Measurements from ENCODE around the gene RPS16. TPM values are rescaled to one million over a fixed set of nuclear protein-coding genes. Genes with fewer than 3 reads are reported as not detected.

RPS16 gene
- total and polyA plus RNA-seq, 9 of the 15 experiments (the other 6 are each of a cell fraction or from before 2014, with no cell fraction given), result 82.6 to 3,671 (median 2,204) TPM

DNA sequence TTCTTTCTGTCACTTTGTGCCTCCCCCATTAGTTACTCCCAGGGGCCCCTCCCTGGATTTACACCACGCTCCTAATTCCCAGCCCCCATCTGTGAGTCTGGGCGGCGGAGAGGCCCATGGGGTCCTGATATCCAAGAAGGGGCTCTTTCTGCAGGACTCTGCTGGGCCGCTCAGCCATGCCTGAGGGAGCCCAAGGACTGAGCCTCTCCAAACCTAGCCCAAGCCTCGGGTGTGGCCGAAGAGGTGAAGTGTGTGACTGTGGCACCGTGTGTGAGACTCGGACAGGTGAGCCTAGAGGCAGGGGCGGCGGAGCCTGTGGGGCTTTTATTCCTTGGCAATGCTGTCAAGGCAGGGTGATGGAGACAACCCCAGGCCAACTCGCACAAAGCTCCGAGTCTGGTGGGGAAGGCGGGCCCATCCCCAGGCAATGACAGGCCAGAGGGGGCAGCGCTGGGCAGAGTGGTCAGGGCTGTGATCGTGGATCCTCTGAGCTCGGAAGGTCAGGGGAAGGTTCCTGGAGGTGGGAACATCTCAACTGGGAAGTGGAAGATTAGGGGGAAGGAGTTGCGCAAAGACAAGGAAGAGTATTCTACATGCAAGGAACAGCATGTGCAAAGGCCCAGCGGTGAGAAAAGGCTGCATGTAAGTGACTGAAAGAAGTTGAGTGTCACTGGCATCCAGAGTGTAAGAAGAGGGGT, 21.7 kb downstream of the RPS16 start (continued):
- TF ChIP-seq, protein P1, sequence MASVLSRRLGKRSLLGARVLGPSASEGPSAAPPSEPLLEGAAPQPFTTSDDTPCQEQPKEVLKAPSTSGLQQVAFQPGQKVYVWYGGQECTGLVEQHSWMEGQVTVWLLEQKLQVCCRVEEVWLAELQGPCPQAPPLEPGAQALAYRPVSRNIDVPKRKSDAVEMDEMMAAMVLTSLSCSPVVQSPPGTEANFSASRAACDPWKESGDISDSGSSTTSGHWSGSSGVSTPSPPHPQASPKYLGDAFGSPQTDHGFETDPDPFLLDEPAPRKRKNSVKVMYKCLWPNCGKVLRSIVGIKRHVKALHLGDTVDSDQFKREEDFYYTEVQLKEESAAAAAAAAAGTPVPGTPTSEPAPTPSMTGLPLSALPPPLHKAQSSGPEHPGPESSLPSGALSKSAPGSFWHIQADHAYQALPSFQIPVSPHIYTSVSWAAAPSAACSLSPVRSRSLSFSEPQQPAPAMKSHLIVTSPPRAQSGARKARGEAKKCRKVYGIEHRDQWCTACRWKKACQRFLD (CRISPR knock-in tag; IDR thresholded peaks at IDR 0.05), result no peak
- TF ChIP-seq, protein P2, sequence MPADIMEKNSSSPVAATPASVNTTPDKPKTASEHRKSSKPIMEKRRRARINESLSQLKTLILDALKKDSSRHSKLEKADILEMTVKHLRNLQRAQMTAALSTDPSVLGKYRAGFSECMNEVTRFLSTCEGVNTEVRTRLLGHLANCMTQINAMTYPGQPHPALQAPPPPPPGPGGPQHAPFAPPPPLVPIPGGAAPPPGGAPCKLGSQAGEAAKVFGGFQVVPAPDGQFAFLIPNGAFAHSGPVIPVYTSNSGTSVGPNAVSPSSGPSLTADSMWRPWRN (IDR thresholded peaks at IDR 0.05; ENCODE audit: low read depth), result no peak
- TF ChIP-seq, protein P3, sequence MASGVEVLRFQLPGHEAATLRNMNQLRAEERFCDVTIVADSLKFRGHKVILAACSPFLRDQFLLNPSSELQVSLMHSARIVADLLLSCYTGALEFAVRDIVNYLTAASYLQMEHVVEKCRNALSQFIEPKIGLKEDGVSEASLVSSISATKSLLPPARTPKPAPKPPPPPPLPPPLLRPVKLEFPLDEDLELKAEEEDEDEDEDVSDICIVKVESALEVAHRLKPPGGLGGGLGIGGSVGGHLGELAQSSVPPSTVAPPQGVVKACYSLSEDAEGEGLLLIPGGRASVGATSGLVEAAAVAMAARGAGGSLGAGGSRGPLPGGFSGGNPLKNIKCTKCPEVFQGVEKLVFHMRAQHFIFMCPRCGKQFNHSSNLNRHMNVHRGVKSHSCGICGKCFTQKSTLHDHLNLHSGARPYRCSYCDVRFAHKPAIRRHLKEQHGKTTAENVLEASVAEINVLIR (CRISPR knock-in tag; IDR thresholded peaks at IDR 0.05), result no peak
- no peak for TF ChIP-seq HNRNPLL (IDR thresholded peaks at IDR 0.05; ENCODE audit: low read depth, low read length, poor library complexity, severe bottlenecking)
- TF ChIP-seq HMGN3 (IDR thresholded peaks at IDR 0.05; ENCODE audit: borderline replicate concordance, extremely low read depth, insufficient read length, low read depth, low read length), result no peak
- no peak for TF ChIP-seq ILF3 (IDR thresholded peaks at IDR 0.05; ENCODE audit: borderline replicate concordance)
- TF ChIP-seq, protein P4, sequence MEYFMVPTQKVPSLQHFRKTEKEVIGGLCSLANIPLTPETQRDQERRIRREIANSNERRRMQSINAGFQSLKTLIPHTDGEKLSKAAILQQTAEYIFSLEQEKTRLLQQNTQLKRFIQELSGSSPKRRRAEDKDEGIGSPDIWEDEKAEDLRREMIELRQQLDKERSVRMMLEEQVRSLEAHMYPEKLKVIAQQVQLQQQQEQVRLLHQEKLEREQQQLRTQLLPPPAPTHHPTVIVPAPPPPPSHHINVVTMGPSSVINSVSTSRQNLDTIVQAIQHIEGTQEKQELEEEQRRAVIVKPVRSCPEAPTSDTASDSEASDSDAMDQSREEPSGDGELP (CRISPR knock-in tag; IDR thresholded peaks at IDR 0.05; ENCODE audit: borderline replicate concordance), result no peak
- TF ChIP-seq NUFIP1 (IDR thresholded peaks at IDR 0.05; ENCODE audit: partially characterized antibody), result no peak
- TF ChIP-seq SMC3 (conservative IDR thresholded peaks at IDR 0.05; ENCODE audit: insufficient read depth, low read depth, low read length), result no peak
- no peak for TF ChIP-seq TEAD4 (IDR thresholded peaks at IDR 0.05; ENCODE audit: low read length)
- no peak for TF ChIP-seq TEAD4 (CRISPR knock-in tag; IDR thresholded peaks at IDR 0.05; ENCODE audit: borderline replicate concordance)
- peak; percentile 83 for TF ChIP-seq BCOR (IDR thresholded peaks at IDR 0.05)
- no peak for TF ChIP-seq KAT2B (IDR thresholded peaks at IDR 0.05; ENCODE audit: low read depth, low read length)
- TF ChIP-seq, protein P5, sequence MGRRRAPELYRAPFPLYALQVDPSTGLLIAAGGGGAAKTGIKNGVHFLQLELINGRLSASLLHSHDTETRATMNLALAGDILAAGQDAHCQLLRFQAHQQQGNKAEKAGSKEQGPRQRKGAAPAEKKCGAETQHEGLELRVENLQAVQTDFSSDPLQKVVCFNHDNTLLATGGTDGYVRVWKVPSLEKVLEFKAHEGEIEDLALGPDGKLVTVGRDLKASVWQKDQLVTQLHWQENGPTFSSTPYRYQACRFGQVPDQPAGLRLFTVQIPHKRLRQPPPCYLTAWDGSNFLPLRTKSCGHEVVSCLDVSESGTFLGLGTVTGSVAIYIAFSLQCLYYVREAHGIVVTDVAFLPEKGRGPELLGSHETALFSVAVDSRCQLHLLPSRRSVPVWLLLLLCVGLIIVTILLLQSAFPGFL (CRISPR knock-in tag; IDR thresholded peaks at IDR 0.05), result no peak
- TF ChIP-seq, protein P6, sequence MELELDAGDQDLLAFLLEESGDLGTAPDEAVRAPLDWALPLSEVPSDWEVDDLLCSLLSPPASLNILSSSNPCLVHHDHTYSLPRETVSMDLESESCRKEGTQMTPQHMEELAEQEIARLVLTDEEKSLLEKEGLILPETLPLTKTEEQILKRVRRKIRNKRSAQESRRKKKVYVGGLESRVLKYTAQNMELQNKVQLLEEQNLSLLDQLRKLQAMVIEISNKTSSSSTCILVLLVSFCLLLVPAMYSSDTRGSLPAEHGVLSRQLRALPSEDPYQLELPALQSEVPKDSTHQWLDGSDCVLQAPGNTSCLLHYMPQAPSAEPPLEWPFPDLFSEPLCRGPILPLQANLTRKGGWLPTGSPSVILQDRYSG (tag; conservative IDR thresholded peaks at IDR 0.05; ENCODE audit: low read depth), result no peak
- TF ChIP-seq, protein P7, sequence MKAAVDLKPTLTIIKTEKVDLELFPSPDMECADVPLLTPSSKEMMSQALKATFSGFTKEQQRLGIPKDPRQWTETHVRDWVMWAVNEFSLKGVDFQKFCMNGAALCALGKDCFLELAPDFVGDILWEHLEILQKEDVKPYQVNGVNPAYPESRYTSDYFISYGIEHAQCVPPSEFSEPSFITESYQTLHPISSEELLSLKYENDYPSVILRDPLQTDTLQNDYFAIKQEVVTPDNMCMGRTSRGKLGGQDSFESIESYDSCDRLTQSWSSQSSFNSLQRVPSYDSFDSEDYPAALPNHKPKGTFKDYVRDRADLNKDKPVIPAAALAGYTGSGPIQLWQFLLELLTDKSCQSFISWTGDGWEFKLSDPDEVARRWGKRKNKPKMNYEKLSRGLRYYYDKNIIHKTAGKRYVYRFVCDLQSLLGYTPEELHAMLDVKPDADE (conservative IDR thresholded peaks at IDR 0.05; ENCODE audit: control insufficient read depth, low read depth, low read length), result no peak
- TF ChIP-seq ZNF124 (CRISPR knock-in tag; IDR thresholded peaks at IDR 0.05), result no peak

All from K562 (cell line).